Stomach (tissue), 4 donors: ENCODE measurements around the gene FANCC.

ENCODE experiments used
- EP300 ChIP-seq: sonication (generic); formaldehyde crosslinking; IDR thresholded peaks from one replicate; pipeline ENCODE4 v1.6.1; 2017; ENCODE audit warnings: antibody characterized with exemption
- POLR2A ChIP-seq, 4 donors: fragments of 450-650 bp; IDR thresholded peaks; one replicate each; pipeline ENCODE4 v1.6.1; 2016; ENCODE audit warnings: antibody characterized with exemption in 4 of 4, control low read depth in 2 of 4, mild to moderate bottlenecking in 1 of 4, moderate library complexity in 1 of 4
- TF ChIP-seq, protein P1 (sequence below), 7 experiments: fragments of 450-650 bp in 4 of 7; fragments of 200-600 bp in 3 of 7; sonication (generic) in 3 of 7; IDR thresholded peaks; one replicate each; pipeline ENCODE4 v1.5.1; 2016 to 2019; ENCODE audit warnings: antibody characterized with exemption in 7 of 7, control low read depth in 2 of 7, mild to moderate bottlenecking in 1 of 7

DNA sequence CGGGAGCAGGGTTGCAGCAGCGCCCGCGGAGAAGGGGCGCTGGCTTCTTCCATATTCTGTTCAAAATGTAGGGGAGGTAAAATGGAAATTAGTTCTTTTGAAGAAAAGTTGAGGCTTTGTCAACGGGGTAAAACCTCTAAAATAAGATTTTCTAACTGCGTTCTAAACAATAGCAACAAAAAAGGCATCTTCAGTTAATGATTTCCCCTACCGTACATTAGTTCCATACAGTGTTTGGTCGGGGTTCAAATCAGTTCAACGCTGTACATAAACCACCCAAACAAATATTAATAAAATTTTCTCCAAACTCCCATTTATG lies 343 bp upstream of the FANCC start:
- TF ChIP-seq, protein P1, sequence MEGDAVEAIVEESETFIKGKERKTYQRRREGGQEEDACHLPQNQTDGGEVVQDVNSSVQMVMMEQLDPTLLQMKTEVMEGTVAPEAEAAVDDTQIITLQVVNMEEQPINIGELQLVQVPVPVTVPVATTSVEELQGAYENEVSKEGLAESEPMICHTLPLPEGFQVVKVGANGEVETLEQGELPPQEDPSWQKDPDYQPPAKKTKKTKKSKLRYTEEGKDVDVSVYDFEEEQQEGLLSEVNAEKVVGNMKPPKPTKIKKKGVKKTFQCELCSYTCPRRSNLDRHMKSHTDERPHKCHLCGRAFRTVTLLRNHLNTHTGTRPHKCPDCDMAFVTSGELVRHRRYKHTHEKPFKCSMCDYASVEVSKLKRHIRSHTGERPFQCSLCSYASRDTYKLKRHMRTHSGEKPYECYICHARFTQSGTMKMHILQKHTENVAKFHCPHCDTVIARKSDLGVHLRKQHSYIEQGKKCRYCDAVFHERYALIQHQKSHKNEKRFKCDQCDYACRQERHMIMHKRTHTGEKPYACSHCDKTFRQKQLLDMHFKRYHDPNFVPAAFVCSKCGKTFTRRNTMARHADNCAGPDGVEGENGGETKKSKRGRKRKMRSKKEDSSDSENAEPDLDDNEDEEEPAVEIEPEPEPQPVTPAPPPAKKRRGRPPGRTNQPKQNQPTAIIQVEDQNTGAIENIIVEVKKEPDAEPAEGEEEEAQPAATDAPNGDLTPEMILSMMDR (IDR thresholded peaks at IDR 0.05), result no peak
- TF ChIP-seq POLR2A (IDR thresholded peaks at IDR 0.05), result no peak
- no peak for TF ChIP-seq EP300
